Frontal cortex (tissue), 4 donors: ENCODE measurements around the gene SLC6A8. TPM values are rescaled to one million over a fixed set of nuclear protein-coding genes. Genes with fewer than 3 reads are reported as not detected.
"Not testable (repeated sequence)": the region's sequence is repeated elsewhere in the genome, so short reads cannot be mapped to it uniquely, and the experiment has no call there.

Experiments used
- DNase-seq, 2 donors: peaks; one replicate each; pipeline ENCODE4 v3.0.0; 2012; ENCODE audit warnings: low spot score in 2 of 2
- FAIRE-seq: peaks from 2 replicates; lab custom pipeline; 2012; peaks lifted over from hg19 to GRCh38; lab: Jason Lieb, UNC
- total RNA-seq: library from RNA; depleted of rRNA; stranded (reverse); fragments of >200 nt; gene quantifications from one replicate; pipeline ENCODE4 v1.2.3, GENCODE V29; 2014
- donor health status: control.
- donor health status: control.
- donor health status: control.

SLC6A8 gene
- total RNA-seq, 1 donor from 2014 or later: 12.2 TPM

- DNase-seq: no peak
- FAIRE-seq: no peak
These were observed 37.5 kb downstream of the SLC6A8 start for GRCh38 chrX:153725039-153725831.

DNA sequence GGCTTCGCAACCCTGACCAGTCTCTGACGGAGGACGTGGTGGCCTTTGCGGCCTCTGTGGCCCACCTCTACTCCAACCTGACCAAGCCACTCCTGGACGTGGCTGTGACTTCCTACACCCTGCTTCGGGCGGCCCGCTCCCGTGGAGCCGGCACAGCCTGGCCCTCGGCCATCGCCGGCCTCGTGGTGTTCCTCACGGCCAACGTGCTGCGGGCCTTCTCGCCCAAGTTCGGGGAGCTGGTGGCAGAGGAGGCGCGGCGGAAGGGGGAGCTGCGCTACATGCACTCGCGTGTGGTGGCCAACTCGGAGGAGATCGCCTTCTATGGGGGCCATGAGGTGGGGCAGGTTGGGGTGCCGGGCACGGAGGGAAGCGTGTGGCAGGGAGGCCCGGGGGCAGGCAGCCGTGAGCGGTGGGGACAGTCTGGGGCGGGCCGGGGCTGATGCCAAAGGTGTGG lies 38.1 kb downstream of the SLC6A8 start:
- FAIRE-seq: no peak
- DNase-seq: no peak

GRCh38 chrX:153726286-153727122 lies 38.8 kb downstream of the SLC6A8 start:
- FAIRE-seq: no peak
- peak; percentile 49 to 58 for DNase-seq

DNA sequence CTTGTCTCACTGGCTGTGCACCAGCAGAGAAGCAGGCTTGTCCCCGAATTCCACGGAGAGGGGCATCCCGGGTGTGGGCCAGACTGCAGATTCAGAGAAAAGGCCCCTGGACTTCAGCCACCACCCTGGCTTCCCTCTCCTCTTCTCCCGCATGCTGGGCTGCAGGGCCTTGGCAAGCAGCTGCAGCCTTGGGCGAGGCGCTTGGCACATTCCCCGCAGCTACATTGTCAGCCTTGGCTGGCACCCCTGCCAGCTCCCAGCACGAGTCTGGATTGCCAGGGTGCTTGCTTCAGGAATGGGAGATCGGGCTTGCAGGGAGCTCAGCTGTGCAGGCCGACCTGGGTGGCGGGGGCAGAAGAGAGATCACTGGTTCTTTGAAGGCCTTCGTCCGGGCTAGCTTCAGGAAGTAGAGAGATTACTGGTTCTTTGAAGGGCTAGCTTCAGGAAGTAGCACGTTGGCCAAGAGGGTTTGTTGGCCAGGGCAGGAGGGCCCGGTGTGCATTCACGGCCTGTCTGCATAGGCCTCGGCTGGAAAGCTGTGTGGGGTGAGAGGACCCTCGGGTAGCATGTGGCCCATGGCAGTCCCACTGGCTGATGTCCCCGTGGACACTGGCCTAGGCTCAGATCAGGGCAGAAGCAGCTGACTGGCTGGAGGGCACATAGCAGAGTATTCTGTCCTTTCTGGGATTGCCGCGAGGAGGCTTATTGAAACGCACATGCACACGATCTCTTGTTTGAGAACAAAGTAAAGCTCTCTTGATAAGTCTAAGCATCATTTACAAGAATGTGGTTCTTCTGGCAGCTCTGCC lies 39.6 kb downstream of the SLC6A8 start:
- peak; percentile 61 to 71 for DNase-seq
- no peak for FAIRE-seq

DNA sequence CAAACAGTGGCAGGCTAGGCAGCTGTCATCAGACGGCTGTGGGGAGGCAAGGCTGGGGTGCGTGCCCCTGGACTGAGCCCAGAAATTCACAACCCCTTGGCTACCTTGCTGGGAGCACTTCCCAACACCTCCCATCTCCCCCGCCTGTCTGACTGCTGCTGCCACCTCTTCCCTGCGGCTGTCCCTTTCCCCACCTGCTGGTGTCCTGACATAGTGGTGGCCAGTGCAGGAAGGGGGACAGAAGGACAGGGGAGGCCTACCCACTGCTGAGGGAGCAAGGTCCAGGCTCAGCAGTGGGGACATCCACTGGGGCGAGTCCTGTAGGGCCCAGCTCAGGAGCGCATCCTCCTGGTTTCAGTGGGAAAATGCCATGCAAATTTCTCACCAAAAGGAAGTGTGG lies 40.4 kb downstream of the SLC6A8 start:
- no peak for DNase-seq
- no peak for FAIRE-seq

DNA sequence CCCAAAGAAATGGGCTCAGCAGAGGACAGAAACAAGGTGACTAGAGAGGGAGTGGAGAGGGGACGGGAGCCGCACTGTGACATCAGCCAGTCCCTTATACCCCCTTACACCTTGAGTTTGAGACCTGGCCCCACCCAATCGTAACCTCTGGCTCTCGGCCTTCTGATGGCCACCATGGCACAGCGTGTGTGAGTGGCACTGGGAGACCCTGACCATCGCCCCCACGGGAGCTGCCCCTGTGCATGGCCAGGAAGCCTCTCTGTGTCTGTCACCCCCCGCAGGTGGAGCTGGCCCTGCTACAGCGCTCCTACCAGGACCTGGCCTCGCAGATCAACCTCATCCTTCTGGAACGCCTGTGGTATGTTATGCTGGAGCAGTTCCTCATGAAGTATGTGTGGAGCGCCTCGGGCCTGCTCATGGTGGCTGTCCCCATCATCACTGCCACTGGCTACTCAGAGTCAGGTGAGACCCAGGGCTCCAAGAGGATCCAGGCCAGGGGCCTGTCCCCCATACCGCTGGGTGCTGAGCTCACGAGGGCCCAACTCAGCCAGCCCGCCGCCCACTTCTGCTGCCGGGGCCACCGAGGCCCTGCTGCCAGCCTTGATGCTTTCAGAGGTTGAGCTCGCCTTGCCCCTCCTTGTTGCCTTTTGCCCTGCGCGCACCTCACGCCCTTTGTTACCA lies 41.4 kb downstream of the SLC6A8 start:
- no peak for FAIRE-seq

GRCh38 chrX:153730115-153730514 lies 42.4 kb downstream of the SLC6A8 start:
- FAIRE-seq, DNase-seq: not testable (repeated sequence)

More for the DNA sequence above, 41.4 kb downstream of the SLC6A8 start:
- DNase-seq: no peak

DNA sequence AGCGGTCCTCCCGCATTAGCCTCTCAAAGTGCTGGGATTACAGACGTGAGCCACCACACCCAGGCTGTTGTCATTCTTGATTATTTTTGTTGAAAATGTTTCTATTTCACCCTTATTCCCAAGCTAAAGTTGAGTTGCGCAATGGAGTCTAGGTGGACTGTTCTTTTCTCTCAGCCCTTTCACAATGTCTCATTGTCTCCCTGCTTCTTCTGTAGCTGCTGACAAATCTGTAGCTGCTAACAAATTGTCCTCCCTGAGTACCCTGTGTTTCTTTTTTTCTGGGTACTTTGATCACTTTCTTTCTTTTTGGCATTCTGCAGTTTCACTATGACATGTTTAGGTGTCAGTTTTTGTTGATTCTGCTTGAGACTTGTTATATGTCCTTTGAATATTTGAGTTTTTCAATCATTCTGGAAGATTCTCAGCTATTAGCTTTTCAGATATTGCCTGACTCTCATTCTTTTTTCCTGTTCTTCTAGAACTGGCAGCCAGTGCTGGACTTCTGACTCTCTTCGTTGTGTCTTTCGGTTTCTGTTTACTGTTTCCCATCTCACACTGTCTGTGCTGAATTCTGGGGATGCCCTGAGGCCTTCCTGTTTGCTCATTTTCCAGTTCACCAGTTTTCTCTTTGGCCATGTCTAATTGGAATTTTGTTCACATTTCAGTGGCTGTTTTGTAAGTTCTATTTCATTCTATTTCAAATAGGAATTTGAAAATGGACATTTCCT lies 43.6 kb downstream of the SLC6A8 start:
- FAIRE-seq: no peak
- DNase-seq: no peak

GRCh38 chrX:153731845-153732215 lies 44.1 kb downstream of the SLC6A8 start:
- no peak for FAIRE-seq
- no peak for DNase-seq

DNA sequence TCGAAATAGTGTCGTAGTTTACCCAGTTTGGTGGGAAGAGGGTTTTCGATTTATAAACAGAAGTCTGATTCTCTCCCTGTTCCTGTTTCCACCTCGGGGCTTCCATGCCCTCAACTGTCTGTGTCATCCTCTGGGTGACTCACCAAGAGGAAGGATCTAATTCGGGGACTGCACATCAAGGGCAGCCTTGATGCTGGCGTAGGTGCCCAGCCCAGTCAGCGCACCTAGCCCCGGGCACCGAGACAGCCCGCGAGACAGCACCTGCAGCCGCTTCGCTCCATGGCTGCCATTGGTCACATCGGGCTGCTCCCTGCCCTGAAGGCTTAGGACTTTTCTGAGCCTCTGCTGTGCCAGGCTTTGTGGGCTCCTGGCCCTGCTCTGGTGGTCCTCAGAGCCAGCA lies 44.7 kb downstream of the SLC6A8 start:
- FAIRE-seq (no peak), DNase-seq (no peak)

- FAIRE-seq: no peak
These were observed 46.0 kb downstream of the SLC6A8 start for GRCh38 chrX:153733651-153734240.

GRCh38 chrX:153734871-153735270 lies 47.1 kb downstream of the SLC6A8 start:
- DNase-seq: no peak
- FAIRE-seq: no peak

More at GRCh38 chrX:153733651-153734240, 46.0 kb downstream of the SLC6A8 start:
- DNase-seq: no peak

DNA sequence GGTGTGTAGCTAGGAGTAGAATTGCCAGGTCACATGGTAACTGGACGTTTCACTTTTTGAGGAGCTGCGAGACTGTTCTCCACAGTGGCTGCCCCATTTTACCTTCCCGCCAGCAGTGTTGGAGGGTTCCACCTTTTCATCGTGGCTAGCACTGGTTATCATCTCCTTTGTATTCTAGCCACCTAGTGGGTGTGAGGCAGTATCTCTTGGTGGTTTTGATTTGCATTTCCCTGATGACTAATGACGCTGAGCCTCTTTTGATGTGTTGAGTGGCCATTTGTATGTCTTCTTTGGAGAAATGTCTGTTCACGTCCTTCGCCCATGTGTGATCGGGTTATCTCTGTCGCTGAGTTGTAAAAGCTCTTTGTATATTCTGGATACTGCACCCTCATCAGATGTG lies 47.5 kb downstream of the SLC6A8 start:
- DNase-seq (no peak), FAIRE-seq (no peak)

DNA sequence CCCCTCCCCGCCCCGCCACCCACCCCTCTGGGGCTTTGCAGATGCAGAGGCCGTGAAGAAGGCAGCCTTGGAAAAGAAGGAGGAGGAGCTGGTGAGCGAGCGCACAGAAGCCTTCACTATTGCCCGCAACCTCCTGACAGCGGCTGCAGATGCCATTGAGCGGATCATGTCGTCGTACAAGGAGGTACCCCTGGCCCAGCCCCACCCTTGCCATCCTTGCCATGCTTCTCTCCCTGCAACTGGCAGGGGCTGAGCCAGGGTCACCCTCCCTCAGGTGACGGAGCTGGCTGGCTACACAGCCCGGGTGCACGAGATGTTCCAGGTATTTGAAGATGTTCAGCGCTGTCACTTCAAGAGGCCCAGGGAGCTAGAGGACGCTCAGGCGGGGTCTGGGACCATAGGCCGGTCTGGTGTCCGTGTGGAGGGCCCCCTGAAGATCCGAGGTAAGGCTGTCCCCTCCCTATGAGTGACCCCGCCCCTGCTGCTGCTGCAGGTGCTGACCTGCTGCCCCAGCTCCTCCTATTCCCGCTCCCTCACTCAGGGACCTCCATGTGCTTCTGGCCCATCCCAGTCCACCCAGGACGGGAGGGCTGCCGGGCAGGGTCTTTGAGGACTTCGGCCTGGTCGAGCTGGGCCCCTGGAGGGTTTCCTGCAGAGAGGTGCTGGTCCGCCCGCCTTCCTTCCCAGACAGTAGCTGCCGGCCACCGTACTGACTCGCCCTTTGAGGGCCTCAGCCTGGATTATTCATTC lies 48.5 kb downstream of the SLC6A8 start:
- FAIRE-seq: no peak
- DNase-seq: no peak

DNA sequence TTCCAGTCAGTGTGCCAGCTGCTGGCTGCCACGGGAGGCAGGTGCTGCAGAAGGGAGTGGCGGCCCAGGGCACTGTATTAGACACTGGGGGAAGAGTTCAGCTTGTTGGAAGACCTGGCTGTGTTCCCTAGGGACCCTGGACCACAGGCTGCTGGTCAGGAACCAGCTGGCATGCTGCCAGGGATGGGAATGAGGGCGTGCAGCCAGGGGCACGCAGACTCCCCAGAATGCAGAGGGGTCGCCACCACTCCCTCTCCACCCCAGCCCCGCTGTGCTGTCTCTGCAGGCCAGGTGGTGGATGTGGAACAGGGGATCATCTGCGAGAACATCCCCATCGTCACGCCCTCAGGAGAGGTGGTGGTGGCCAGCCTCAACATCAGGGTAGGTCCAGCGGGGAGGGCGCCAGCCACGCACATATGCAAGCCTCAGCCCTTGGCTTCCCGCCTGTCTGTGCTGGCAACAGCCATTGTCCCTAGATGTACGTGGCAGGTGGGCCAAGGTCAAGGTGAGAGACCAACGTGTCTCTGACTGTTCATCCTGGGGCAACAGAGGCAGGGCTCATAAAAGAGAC lies 49.2 kb downstream of the SLC6A8 start:
- DNase-seq: no peak
- no peak for FAIRE-seq

GRCh38 chrX:153738056-153738605 lies 50.4 kb downstream of the SLC6A8 start:
- no peak for DNase-seq
- FAIRE-seq: no peak

DNA sequence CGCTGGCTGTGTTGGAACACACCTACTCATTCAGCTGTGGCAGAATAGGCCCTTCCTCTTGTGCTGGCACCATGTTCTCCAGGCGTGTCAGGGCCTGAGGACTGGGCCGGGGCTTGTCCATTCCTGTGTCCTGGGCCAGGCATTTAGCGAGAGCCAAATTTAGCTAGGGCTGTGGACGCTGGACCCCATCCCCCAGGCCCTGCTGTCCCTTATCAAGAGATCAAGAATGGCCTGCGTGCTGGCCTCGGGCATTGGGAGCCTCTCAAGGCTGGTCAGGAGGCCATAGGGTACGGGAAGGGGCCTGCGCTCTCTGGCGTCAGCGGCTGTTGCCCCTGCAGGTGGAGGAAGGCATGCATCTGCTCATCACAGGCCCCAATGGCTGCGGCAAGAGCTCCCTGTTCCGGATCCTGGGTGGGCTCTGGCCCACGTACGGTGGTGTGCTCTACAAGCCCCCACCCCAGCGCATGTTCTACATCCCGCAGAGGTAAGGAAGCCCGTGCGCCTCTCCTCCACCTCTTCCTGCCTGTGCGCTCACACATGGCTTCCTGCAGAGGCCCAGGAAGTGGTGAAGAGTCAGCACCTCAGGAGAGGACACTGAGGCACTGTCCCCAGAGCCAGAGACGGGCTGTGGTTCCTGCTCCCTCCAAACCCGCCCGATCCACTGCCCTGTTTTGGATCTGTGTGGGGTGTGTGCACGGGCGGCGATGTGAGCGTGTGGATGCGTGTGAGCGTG lies 52.2 kb downstream of the SLC6A8 start:
- no peak for FAIRE-seq
- DNase-seq: no peak
